Dermis microvascular lymphatic vessel endothelial cell (primary cell): ENCODE measurements around the gene SGPP1. TPM values are rescaled to one million over a fixed set of nuclear protein-coding genes. Genes with fewer than 3 reads are reported as not detected.
"Not testable (repeated sequence)": the region's sequence is repeated elsewhere in the genome, so short reads cannot be mapped to it uniquely, and the experiment has no call there.

Experiments used
- DNase-seq, 2 donors: peaks; one replicate each; pipeline versions ENCODE4 v3.0.0 to v3.0.0-alpha.2; 2010; ENCODE audit warnings: low read depth in 2 of 2
- total RNA-seq: library from RNA; depleted of rRNA; stranded (reverse); fragments of >200 nt; gene quantifications from 2 replicates; pipeline ENCODE4 v1.2.1, GENCODE V29; 2014

Gene SGPP1
- total RNA-seq, 1 donor from 2014 or later, result 9.9 TPM

GRCh38 chr14:63641473-63642228 lies 86.2 kb downstream of the SGPP1 start, which contains the start of gene WDR89:
TSS of gene WDR89 (minus strand) at chr14:63641871. CDS start at chr14:63599942, 41,929 bp downstream.
- DNase-seq, result peak; percentile 99 to 100

DNA sequence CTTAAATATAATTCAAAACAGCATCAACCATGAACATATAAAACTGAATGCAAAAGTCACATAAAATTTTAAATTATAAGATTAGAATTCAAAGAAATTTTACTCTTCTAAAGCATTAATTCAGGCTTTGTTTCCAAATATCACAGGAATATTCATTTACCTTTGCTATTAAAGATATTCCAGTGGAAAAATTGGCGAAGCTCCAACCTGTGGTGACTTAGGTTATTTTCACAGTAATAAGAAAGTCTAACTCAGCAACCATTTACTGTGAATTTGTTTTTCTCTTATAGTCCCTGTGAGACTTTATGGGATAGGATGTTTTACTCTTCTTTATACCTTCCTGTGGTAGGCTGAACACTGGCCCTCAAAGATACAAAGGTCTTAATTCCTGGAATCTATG lies 89.4 kb downstream of the SGPP1 start:
- no peak for DNase-seq

DNA sequence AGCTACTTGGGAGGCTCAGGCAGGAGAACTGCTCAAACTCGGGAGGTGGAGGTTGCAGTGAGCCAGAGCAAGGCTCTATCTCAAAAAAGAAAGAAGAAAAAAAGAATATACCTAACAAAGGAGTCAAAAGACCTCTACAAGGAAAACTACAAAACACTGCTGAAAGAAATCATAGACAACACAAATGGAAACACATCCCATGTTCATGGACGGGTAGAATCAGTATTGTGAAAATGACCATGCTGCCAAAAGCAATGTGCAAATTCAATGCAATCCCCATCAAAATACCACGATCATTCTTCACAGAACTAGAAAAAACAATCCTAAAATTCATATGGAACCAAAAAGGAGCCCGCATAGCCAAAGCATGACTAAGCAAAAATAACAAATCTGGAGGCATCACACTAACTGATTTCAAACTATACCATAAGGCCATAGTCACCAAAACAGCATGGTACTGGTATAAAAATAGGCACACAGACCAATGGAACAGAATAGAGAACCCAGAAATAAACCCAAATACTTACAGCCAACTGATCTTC lies 91.7 kb downstream of the SGPP1 start:
- DNase-seq, result not testable (repeated sequence)

Other genes with a start within 250 kb of the SGPP1 start
- 9.9 and 10.4 TPM in 2 replicates for gene PPP2R5E, start 184.7 kb downstream of the SGPP1 start, total RNA-seq
- 10.6 and 11.9 TPM in 2 replicates for gene WDR89, start 86.2 kb downstream of the SGPP1 start, total RNA-seq
- gene SYNE2, start 124.9 kb upstream of the SGPP1 start, total RNA-seq, result 40.2 and 67.0 TPM in 2 replicates